Thoracic aorta (tissue), 2 donors: ENCODE data around the gene FUZ. TPM values are rescaled to one million over a fixed set of nuclear protein-coding genes. Genes with fewer than 3 reads are reported as not detected.

Experiments used
- ATAC-seq: fragments of 150-250 bp; one replicate; pipeline ENCODE4 v1.8.0; 2017; ENCODE audit warnings: low read depth; ENCODE audit not compliant: insufficient number of reproducible peaks, low FRiP score
- DNase-seq: peaks from one replicate; pipeline ENCODE4 v3.0.0-alpha.2; 2020; ENCODE audit warnings: low spot score
- H3K27ac ChIP-seq, 2 donors: fragments of 200-600 bp; sonication (generic); 1 replicate in 1 of 2; 2 replicates in 1 of 2; pipeline ENCODE4 v1.5.1; 2016; ENCODE audit warnings: mild to moderate bottlenecking in 2 of 2, moderate library complexity in 2 of 2
- H3K27me3 ChIP-seq: fragments of 200-600 bp; sonication (generic); replicated peaks from 2 replicates; pipeline ENCODE4 v1.6.0; 2016; ENCODE audit warnings: mild to moderate bottlenecking; ENCODE audit not compliant: insufficient read depth
- H3K36me3 ChIP-seq: fragments of 200-600 bp; sonication (generic); one replicate; pipeline ENCODE4 v1.5.1; 2016
- H3K4me1 ChIP-seq, 2 donors: fragments of 200-600 bp; sonication (generic); 1 replicate in 1 of 2; 2 replicates in 1 of 2; pipeline versions ENCODE4 v1.5.1 to v1.6.0; 2016; ENCODE audit warnings: low read depth in 2 of 2, mild to moderate bottlenecking in 1 of 2; ENCODE audit not compliant: control insufficient read depth in 1 of 2
- H3K4me3 ChIP-seq: fragments of 200-600 bp; sonication (generic); 2 replicates; pipeline ENCODE4 v1.5.1; 2016; ENCODE audit warnings: mild to moderate bottlenecking
- H3K9me3 ChIP-seq: fragments of 200-600 bp; sonication (generic); 2 replicates; pipeline ENCODE4 v1.5.1; 2016
- CTCF ChIP-seq: fragments of 200-600 bp; sonication (generic); IDR thresholded peaks from one replicate; pipeline ENCODE4 v1.5.1; 2019; ENCODE audit warnings: antibody characterized with exemption
- total RNA-seq, 2 donors: library from RNA; depleted of rRNA; stranded (reverse); fragments of >200 nt; gene quantifications; one replicate each; pipeline versions ENCODE4 v1.1.0 to v1.2.3, GENCODE V29; 2016

The FUZ gene
- total RNA-seq, 2 donors from 2014 or later: 23.6 to 27.3 TPM

- H3K4me3 ChIP-seq: no peak overlapping the region
- ATAC-seq (no peak), DNase-seq (no peak)
- H3K27me3 ChIP-seq: no peaks in the 10 kb centered on the region
- no peak overlapping the region for H3K27ac ChIP-seq
- TF ChIP-seq CTCF: no peak
- peaks cover 47% of the 10 kb centered on the region for H3K36me3 ChIP-seq
- H3K4me1 ChIP-seq: no peaks in the 10 kb centered on the region
- H3K9me3 ChIP-seq: no peaks in the 10 kb centered on the region
Observed at GRCh38 chr19:49790866-49791265, 22.2 kb downstream of the FUZ start.

- H3K4me1 ChIP-seq: no peaks in the 10 kb centered on the region
- H3K36me3 ChIP-seq: peaks cover 35% of the 10 kb centered on the region
- H3K27ac ChIP-seq: no peak overlapping the region
- no peak for DNase-seq
- no peak for ATAC-seq
- no peak overlapping the region for H3K4me3 ChIP-seq
- H3K27me3 ChIP-seq: no peaks in the 10 kb centered on the region
- no peaks in the 10 kb centered on the region for H3K9me3 ChIP-seq
- no peak for TF ChIP-seq CTCF
Observed at GRCh38 chr19:49788857-49789256, 24.2 kb downstream of the FUZ start.

GRCh38 chr19:49787746-49788145 is 25.3 kb downstream of the FUZ start:
- TF ChIP-seq CTCF: no peak
- no peaks in the 10 kb centered on the region for H3K9me3 ChIP-seq
- H3K4me1 ChIP-seq: no peaks in the 10 kb centered on the region
- DNase-seq: no peak
- H3K36me3 ChIP-seq: peaks cover 30% of the 10 kb centered on the region
- H3K4me3 ChIP-seq: no peak overlapping the region
- ATAC-seq: no peak
- H3K27me3 ChIP-seq: no peaks in the 10 kb centered on the region
- no peak overlapping the region for H3K27ac ChIP-seq

- no peak for DNase-seq
Observed at GRCh38 chr19:49786376-49786820, 26.7 kb downstream of the FUZ start.

GRCh38 chr19:49782515-49782914 is 30.6 kb downstream of the FUZ start:
- H3K4me1 ChIP-seq: no peaks in the 10 kb centered on the region
- TF ChIP-seq CTCF: no peak
- DNase-seq: no peak
- no peak overlapping the region for H3K27ac ChIP-seq
- ATAC-seq: no peak
- no peaks in the 10 kb centered on the region for H3K9me3 ChIP-seq
- H3K27me3 ChIP-seq: no peaks in the 10 kb centered on the region
- H3K4me3 ChIP-seq: no peak overlapping the region
- H3K36me3 ChIP-seq: peaks cover 21% of the 10 kb centered on the region

More at GRCh38 chr19:49786376-49786820, 26.7 kb downstream of the FUZ start:
- no peak for TF ChIP-seq CTCF
- Histone ChIP-seq H3K27ac (no peak overlapping the region), H3K36me3 (peaks cover 30% of the 10 kb centered on the region), H3K27me3 (no peaks in the 10 kb centered on the region), H3K4me1 (no peaks in the 10 kb centered on the region), H3K9me3 (no peaks in the 10 kb centered on the region), H3K4me3 (no peak overlapping the region)
- ATAC-seq: no peak
